Loucy (cell line): Measurements from ENCODE around the gene FNDC10.

Experiments
- H2AFZ ChIP-seq: fragments of 200-600 bp; sonication (generic); 2 replicates; pipeline ENCODE4 v1.6.0; 2016; ENCODE audit warnings: antibody characterized with exemption, mild to moderate bottlenecking, low read length, moderate library complexity
- H3F3A ChIP-seq: fragments of 200-600 bp; 2 replicates; pipeline ENCODE4 v1.6.0; 2016; ENCODE audit warnings: antibody characterized with exemption, low read depth, mild to moderate bottlenecking
- H3K27me3 ChIP-seq: fragments of 200-600 bp; sonication (generic); 2 replicates; pipeline ENCODE4 v1.6.1; 2014; ENCODE audit warnings: low read length, mild to moderate bottlenecking; ENCODE audit not compliant: insufficient read depth, poor library complexity, severe bottlenecking
- H3K36me3 ChIP-seq: fragments of 200-600 bp; sonication (generic); 2 replicates; pipeline ENCODE4 v1.6.1; 2016; ENCODE audit warnings: low read length; ENCODE audit not compliant: insufficient read depth
- H3K4me1 ChIP-seq: fragments of 200-600 bp; sonication (generic); 2 replicates; pipeline ENCODE4 v1.5.1; 2014; ENCODE audit warnings: low read length, mild to moderate bottlenecking; ENCODE audit not compliant: insufficient read depth, poor library complexity, severe bottlenecking
- H3K4me2 ChIP-seq: fragments of 200-600 bp; sonication (generic); 2 replicates; pipeline ENCODE4 v1.6.0; 2014; ENCODE audit warnings: antibody characterized with exemption, low read length, low read depth, mild to moderate bottlenecking; ENCODE audit not compliant: poor library complexity, severe bottlenecking
- H3K4me3 ChIP-seq: fragments of 200-600 bp; sonication (generic); 2 replicates; pipeline ENCODE4 v1.5.1; 2014; ENCODE audit warnings: low read length, mild to moderate bottlenecking, mixed read lengths; ENCODE audit not compliant: poor library complexity, severe bottlenecking
- H3K79me2 ChIP-seq: fragments of 200-600 bp; sonication (generic); 2 replicates; pipeline ENCODE4 v1.6.1; 2014; ENCODE audit warnings: low read length; ENCODE audit not compliant: insufficient read depth
- H3K9ac ChIP-seq: fragments of 200-600 bp; sonication (generic); 2 replicates; pipeline ENCODE4 v1.6.0; 2014; ENCODE audit warnings: mild to moderate bottlenecking, low read depth, low read length, moderate library complexity; ENCODE audit not compliant: poor library complexity, severe bottlenecking
- H3K9me2 ChIP-seq: fragments of 200-600 bp; sonication (generic); replicated peaks from 2 replicates; pipeline ENCODE4 v1.6.1; 2016; ENCODE audit warnings: low read depth, low read length, mixed read lengths
- H3K9me3 ChIP-seq: fragments of 200-600 bp; sonication (generic); 2 replicates; pipeline ENCODE4 v1.6.1; 2014; ENCODE audit warnings: mild to moderate bottlenecking, antibody characterized with exemption, low read length, low read depth; ENCODE audit not compliant: insufficient read depth
- H4K20me1 ChIP-seq: fragments of 200-600 bp; sonication (generic); 2 replicates; pipeline ENCODE4 v1.6.0; 2014; ENCODE audit warnings: antibody characterized with exemption, low read length, mild to moderate bottlenecking; ENCODE audit not compliant: insufficient read depth, poor library complexity, severe bottlenecking
- EZH2phosphoT487 ChIP-seq: fragments of 200-600 bp; IDR thresholded peaks from 2 replicates; pipeline ENCODE4 v1.6.1; 2018; ENCODE audit warnings: antibody characterized with exemption, mild to moderate bottlenecking, moderate library complexity, borderline replicate concordance
- TF ChIP-seq, protein P1 (sequence below): fragments of 200-600 bp; sonication (generic); conservative IDR thresholded peaks from 2 replicates; pipeline ENCODE4 v1.5.1; 2014; ENCODE audit warnings: mild to moderate bottlenecking, antibody characterized with exemption, low read length

The FNDC10 gene

DNA sequence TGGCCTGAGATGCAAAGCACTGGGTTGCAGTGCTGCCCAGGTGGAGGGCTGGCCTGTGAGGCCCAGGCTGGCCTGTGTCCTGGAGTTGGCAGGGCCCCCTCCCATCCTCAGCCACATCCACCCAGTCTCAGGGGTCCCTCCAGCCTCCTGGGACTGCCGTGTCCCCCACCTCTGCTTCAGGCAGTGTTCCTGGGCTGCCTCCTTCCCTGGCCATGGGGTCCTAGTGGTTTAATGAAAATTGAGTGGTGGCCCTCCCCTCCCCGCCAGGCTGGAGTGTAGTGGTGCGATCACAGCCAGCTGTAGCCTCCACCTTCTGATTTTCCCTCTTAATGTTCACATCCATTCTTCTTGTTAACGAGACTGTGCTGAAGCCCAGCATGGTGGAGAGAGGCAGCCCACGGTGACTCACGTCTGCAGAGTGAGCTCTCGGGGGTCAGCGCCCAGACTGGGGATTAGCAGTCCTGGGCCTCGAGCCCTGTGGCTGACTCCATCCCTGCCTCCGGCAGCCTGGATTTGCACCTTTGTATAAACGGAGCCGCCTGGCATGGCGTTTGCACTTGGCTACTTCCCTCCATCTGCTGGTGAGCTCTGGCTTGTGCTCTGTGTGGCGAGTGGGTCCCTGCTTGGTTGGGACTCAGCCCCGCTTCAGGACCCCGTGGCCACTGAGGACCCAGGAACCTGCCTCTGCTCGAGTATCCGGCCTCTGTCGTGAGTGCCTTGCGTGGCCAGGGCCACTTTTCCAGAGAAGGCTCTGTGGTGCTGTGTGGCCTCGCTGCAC, 22.3 kb upstream of the FNDC10 start:
- Histone ChIP-seq H3K79me2 (peaks cover 2% of the 10 kb centered on the region; the same call in 1 of the 2 replicates), H3K4me3 (no peak overlapping the region), H3F3A (no peaks in the 10 kb centered on the region), H3K4me1 (peaks cover 5% of the 10 kb centered on the region), H3K9me3 (no peaks in the 10 kb centered on the region), H4K20me1 (no peaks in the 10 kb centered on the region), H2AFZ (no peak overlapping the region), H3K9me2 (no peaks in the 10 kb centered on the region), H3K4me2 (no peak overlapping the region), H3K9ac (no peak overlapping the region), H3K36me3 (no peaks in the 10 kb centered on the region), H3K27me3 (no peaks in the 10 kb centered on the region)
- no peak for TF ChIP-seq EZH2phosphoT487
- TF ChIP-seq, protein P1, sequence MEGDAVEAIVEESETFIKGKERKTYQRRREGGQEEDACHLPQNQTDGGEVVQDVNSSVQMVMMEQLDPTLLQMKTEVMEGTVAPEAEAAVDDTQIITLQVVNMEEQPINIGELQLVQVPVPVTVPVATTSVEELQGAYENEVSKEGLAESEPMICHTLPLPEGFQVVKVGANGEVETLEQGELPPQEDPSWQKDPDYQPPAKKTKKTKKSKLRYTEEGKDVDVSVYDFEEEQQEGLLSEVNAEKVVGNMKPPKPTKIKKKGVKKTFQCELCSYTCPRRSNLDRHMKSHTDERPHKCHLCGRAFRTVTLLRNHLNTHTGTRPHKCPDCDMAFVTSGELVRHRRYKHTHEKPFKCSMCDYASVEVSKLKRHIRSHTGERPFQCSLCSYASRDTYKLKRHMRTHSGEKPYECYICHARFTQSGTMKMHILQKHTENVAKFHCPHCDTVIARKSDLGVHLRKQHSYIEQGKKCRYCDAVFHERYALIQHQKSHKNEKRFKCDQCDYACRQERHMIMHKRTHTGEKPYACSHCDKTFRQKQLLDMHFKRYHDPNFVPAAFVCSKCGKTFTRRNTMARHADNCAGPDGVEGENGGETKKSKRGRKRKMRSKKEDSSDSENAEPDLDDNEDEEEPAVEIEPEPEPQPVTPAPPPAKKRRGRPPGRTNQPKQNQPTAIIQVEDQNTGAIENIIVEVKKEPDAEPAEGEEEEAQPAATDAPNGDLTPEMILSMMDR: no peak

DNA sequence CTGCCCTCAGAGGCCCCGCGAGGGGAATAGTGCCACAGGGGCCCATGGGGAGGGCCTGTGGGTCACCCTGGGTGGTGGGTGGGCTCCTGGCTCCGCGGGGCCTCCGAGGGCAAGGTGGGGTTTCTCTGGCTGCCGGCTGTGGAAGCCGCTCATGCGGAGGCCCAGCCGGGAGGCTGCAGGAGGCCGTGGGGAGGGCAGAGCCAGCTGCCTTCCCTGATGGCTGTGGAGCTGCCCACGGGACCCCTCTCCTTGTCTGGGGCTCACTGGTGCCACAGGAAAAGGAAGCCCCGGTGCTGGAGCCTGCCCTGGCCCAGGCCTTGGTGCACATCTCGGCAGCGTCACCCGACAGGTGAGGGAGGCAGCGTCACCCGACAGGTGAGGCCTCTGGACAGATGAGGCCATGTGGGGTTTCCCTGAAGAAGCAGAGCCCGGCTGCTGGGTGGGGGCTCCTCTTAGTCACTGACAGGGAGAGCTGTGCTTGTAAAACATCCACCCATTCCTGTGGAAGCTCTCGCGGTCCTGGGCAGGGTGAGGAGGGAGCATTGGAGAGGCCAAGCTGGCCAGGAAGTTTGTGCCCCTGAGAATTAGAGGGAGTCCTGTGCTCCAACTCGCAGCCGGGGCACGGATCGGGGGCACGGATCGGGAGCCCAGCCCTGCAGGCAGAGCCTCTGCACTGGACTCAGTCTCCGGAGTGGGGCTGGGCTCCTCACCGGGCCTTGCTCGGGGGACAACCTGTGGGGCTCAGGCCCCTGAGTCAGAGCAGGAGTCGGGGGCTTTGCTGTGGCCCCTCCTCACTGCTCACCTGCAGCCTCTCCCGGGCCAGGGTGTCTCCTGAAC, 21.5 kb upstream of the FNDC10 start:
- Histone ChIP-seq H3K9me3 (no peaks in the 10 kb centered on the region), H3K4me3 (no peak overlapping the region), H3K4me1 (peaks cover 13% of the 10 kb centered on the region), H3K79me2 (peaks cover 10% of the 10 kb centered on the region), H3K9me2 (no peaks in the 10 kb centered on the region), H3K9ac (no peak overlapping the region), H3K4me2 (no peak overlapping the region), H3K27me3 (no peaks in the 10 kb centered on the region), H3K36me3 (no peaks in the 10 kb centered on the region), H2AFZ (no peak overlapping the region), H3F3A (no peaks in the 10 kb centered on the region), H4K20me1 (peaks cover 5% of the 10 kb centered on the region)
- TF ChIP-seq, protein P1: no peak
- TF ChIP-seq EZH2phosphoT487: no peak

DNA sequence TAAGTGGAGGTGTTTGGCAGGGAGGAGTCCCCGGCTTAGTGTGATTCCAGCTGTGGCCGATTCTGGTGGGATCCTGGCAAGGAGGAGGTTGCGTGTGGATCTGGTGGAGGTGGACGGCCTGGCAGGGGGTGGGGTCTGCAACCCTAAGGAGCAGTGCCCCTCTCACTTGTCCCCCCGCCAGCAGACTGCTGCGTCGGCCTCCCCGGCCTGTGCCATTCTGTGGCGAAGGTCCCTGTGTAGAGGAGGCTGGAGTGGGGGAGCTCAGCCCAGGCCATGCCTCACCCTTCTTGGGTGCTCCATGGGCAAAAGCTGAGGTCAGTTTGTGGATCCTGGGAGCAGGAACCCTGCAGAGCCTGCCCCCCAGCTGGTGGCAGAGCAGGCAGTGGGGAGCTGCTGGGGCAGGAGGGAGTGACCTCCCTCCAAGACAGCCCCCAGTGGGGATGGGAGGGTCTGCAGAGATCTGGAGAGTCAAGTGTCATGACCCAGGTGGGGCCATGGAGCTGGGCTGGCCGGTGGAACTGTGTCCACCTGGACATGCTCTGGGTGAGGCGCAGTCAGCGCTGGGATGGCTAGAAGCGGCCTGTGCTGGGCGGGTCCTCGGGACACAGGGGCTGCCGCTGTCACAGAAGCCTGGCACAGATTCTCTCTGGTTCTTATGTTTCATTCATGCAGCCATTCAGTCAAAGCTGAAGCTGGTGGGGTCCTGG, 20.7 kb upstream of the FNDC10 start:
- H3K27me3 ChIP-seq: no peaks in the 10 kb centered on the region
- H3K4me3 ChIP-seq: no peak overlapping the region
- peaks cover 15% of the 10 kb centered on the region for H3K4me1 ChIP-seq
- H3K9me2 ChIP-seq: no peaks in the 10 kb centered on the region
- TF ChIP-seq, protein P1: no peak
- TF ChIP-seq EZH2phosphoT487: no peak
- no peak overlapping the region for H3K4me2 ChIP-seq
- H2AFZ ChIP-seq: no peak overlapping the region
- H4K20me1 ChIP-seq: peaks cover 7% of the 10 kb centered on the region
- no peaks in the 10 kb centered on the region for H3K36me3 ChIP-seq
- no peaks in the 10 kb centered on the region for H3F3A ChIP-seq
- no peak overlapping the region for H3K9ac ChIP-seq
- H3K9me3 ChIP-seq: no peaks in the 10 kb centered on the region
- H3K79me2 ChIP-seq: peaks cover 13% of the 10 kb centered on the region
